ENCODE results near the gene FRMD4A. TPM values are rescaled to one million over a fixed set of nuclear protein-coding genes. Genes with fewer than 3 reads are reported as not detected.

Gene FRMD4A
- polyA plus RNA-seq, 1 of the 3 experiments (the other 2 are of a cell fraction) = 37.7 TPM

GRCh38 chr10:13860886-13861285 lies 469.8 kb downstream of the FRMD4A start (continued):
- TF ChIP-seq REST (IDR thresholded peaks at IDR 0.05; ENCODE audit: low read depth, low read length) = no peak

- no peak overlapping the region for H3K4me3 ChIP-seq (ENCODE audit: low read depth in 2 of 2, low read length in 1 of 2)
- TF ChIP-seq TAF1 (IDR thresholded peaks at IDR 0.05; ENCODE audit: borderline replicate concordance, low read depth, low read length) (no peak), POLR2AphosphoS5 (IDR thresholded peaks at IDR 0.05; ENCODE audit: low read depth, low read length) (no peak), ZBTB33 (IDR thresholded peaks at IDR 0.05; ENCODE audit: borderline replicate concordance, low read depth) (no peak), SIN3A (IDR thresholded peaks at IDR 0.05; ENCODE audit: borderline replicate concordance, low read depth, low read length) (no peak), RFX5 (IDR thresholded peaks at IDR 0.05; ENCODE audit: low read length) (no peak), MAX (IDR thresholded peaks at IDR 0.05; ENCODE audit: low read depth) (no peak), RCOR1 (IDR thresholded peaks at IDR 0.05; ENCODE audit: low read length) (no peak), FOXJ3 (CRISPR knock-in tag; IDR thresholded peaks at IDR 0.05) (no peak), CHD2 (IDR thresholded peaks at IDR 0.05; ENCODE audit: low read length, partially characterized antibody) (no peak), USF2 (IDR thresholded peaks at IDR 0.05; ENCODE audit: borderline replicate concordance, low read depth, low read length) (no peak), FOSL2 (IDR thresholded peaks at IDR 0.05; ENCODE audit: borderline replicate concordance, low read depth) (no peak), SMC3 (IDR thresholded peaks at IDR 0.05; ENCODE audit: low read depth, low read length) (no peak), TCF12 (IDR thresholded peaks at IDR 0.05) (no peak)
- H4K20me1 ChIP-seq (ENCODE audit: insufficient read depth) = peaks cover 15% of the 10 kb centered on the region; the same call in 1 of the 2 replicates
- peaks cover 6% of the 10 kb centered on the region for H3F3A ChIP-seq (replicated peaks; ENCODE audit: insufficient read depth)
- peak overlapping the region in 1 of 2 experiments; percentile 16; a peak in 1 of 4 replicates for H3K27ac ChIP-seq (ENCODE audit: low read depth in 2 of 2, low read length in 1 of 2)
- WGBS (ENCODE audit: low lambda C conversion rate) = 92% methylated on average over 8 of the region's 8 CpGs
- no peaks in the 10 kb centered on the region for H3K9me3 ChIP-seq
- H3K9me2 ChIP-seq = no peaks in the 10 kb centered on the region
- H3K9ac ChIP-seq = no peak overlapping the region
- peaks cover 3 to 24% of the 10 kb centered on the region in 2 experiments for H3K36me3 ChIP-seq (replicated peaks in 1 of 2; ENCODE audit: control insufficient read depth in 1 of 2, insufficient read depth in 2 of 2, low read length in 1 of 2)
- H3K27me3 ChIP-seq (ENCODE audit: insufficient read depth) = no peaks in the 10 kb centered on the region
- ChIA-PET POLR2A (no interaction called here), CTCF (interaction anchor here (1.1 kb wide), 1 partner anchor 13 kb away, joined by 3 read pairs; no protein-coding TSS in a partner anchor)
- peaks cover 97% of the 10 kb centered on the region for H3K79me2 ChIP-seq (ENCODE audit: insufficient read depth)
- H3K4me2 ChIP-seq = no peak overlapping the region
- no peak overlapping the region for H2AFZ ChIP-seq (ENCODE audit: low read depth)
- no peak for DNase-seq
- no peaks in the 10 kb centered on the region; a peak in 1 of 4 replicates for H3K4me1 ChIP-seq (ENCODE audit: control insufficient read depth in 1 of 2, insufficient read depth in 2 of 2, low read depth in 1 of 2, low read length in 1 of 2)
Observed at GRCh38 chr10:13859979-13860654, 470.6 kb downstream of the FRMD4A start.
